H1 (cell line): ENCODE data around the gene FN3KRP. TPM values are rescaled to one million over a fixed set of nuclear protein-coding genes. Genes with fewer than 3 reads are reported as not detected.

Experiments used
- CTCF ChIA-PET: fragments of 300-600 bp; sonication (Branson Sonifier 250); formaldehyde crosslinking; loops from one replicate; lab custom pipeline; 2021; ENCODE audit not compliant: partially characterized antibody; lab: Charles Lee
- POLR2A ChIA-PET: fragments of 300-600 bp; sonication (Branson Sonifier 250); formaldehyde crosslinking; loops from one replicate; lab custom pipeline; 2021; ENCODE audit warnings: inconsistent platforms; ENCODE audit not compliant: partially characterized antibody; lab: Charles Lee
- DNase-seq, 2 experiments: peaks; one replicate each; pipeline versions ENCODE4 v3.0.0 to v3.0.0-alpha.2; 2010 to 2022; ENCODE audit warnings: low spot score in 2 of 2, low read depth in 1 of 2, mixed read lengths in 1 of 2
- FAIRE-seq: peaks from 2 replicates; lab custom pipeline; 2011; peaks lifted over from hg19 to GRCh38; lab: Jason Lieb, UNC
- H2AFZ ChIP-seq: 2 replicates; pipeline ENCODE4 v1.8.1; 2012; ENCODE audit warnings: low read length, inconsistent platforms
- H2AK5ac ChIP-seq: 2 replicates; pipeline ENCODE4 v1.6.1; 2013; ENCODE audit warnings: low read depth, low read length
- H2BK120ac ChIP-seq: replicated peaks from 2 replicates; pipeline ENCODE3; 2013; ENCODE audit warnings: low read depth, low read length, inconsistent platforms
- H2BK12ac ChIP-seq: 2 replicates; pipeline ENCODE4 v1.6.1; 2013; ENCODE audit warnings: low read depth, low read length
- H2BK15ac ChIP-seq: 2 replicates; pipeline ENCODE4 v1.6.1; 2013; ENCODE audit warnings: low read length
- H2BK20ac ChIP-seq: 2 replicates; pipeline ENCODE4 v1.6.1; 2013; ENCODE audit warnings: low read length
- H2BK5ac ChIP-seq: 2 replicates; pipeline ENCODE4 v1.6.1; 2013; ENCODE audit warnings: low read depth, low read length
- H3K14ac ChIP-seq: 2 replicates; pipeline ENCODE4 v1.6.1; 2013; ENCODE audit warnings: inconsistent platforms; ENCODE audit not compliant: insufficient read length
- H3K18ac ChIP-seq: 2 replicates; pipeline ENCODE4 v1.6.1; 2013; ENCODE audit warnings: low read length; ENCODE audit errors: extremely low read depth
- H3K23ac ChIP-seq: 2 replicates; pipeline ENCODE4 v1.6.1; 2013; ENCODE audit warnings: inconsistent platforms; ENCODE audit not compliant: insufficient read length
- H3K23me2 ChIP-seq: 2 replicates; pipeline ENCODE4 v1.6.1; 2013; ENCODE audit warnings: low read depth, low read length
- H3K27ac ChIP-seq: 2 replicates; pipeline ENCODE4 v1.6.1; 2011; ENCODE audit warnings: low read depth, low read length, inconsistent platforms
- H3K27me3 ChIP-seq, 4 experiments: replicated peaks in 1 of 4; 1 replicate in 1 of 4; 2 replicates in 3 of 4; pipeline versions ENCODE4 v1.6.1 to v1.8.1; 2011 to 2013; ENCODE audit warnings: low read length in 3 of 4, mild to moderate bottlenecking in 3 of 4, inconsistent platforms in 2 of 4, mixed read lengths in 2 of 4, moderate library complexity in 1 of 4; ENCODE audit not compliant: control insufficient read depth in 3 of 4, insufficient read depth in 3 of 4; ENCODE audit errors: extremely low read depth in 1 of 4
- H3K36me3 ChIP-seq, 4 experiments: 2 replicates each; pipeline versions ENCODE4 v1.6.1 to v1.8.1; 2011 to 2013; ENCODE audit warnings: mild to moderate bottlenecking in 4 of 4, low read length in 3 of 4, moderate library complexity in 2 of 4, control low read depth in 1 of 4, inconsistent platforms in 1 of 4; ENCODE audit not compliant: insufficient read depth in 4 of 4, control insufficient read depth in 2 of 4
- H3K4ac ChIP-seq: replicated peaks from 2 replicates; pipeline ENCODE3; 2013; ENCODE audit warnings: low read length, low read depth, mixed read lengths, inconsistent platforms; ENCODE audit not compliant: insufficient read length
- H3K4me1 ChIP-seq, 4 experiments: replicated peaks in 1 of 4; 1 replicate in 1 of 4; 2 replicates in 3 of 4; pipeline versions ENCODE4 v1.6.1 to v1.8.1; 2011 to 2013; ENCODE audit warnings: low read length in 3 of 4, inconsistent platforms in 2 of 4, mixed read lengths in 1 of 4; ENCODE audit not compliant: insufficient read depth in 4 of 4, control insufficient read depth in 3 of 4
- H3K4me2 ChIP-seq, 2 experiments: 2 replicates each; pipeline versions ENCODE4 v1.6.1 to v1.8.1; 2011 to 2013; ENCODE audit warnings: low read depth in 2 of 2, low read length in 2 of 2, control low read depth in 1 of 2, inconsistent platforms in 1 of 2, mild to moderate bottlenecking in 1 of 2; ENCODE audit not compliant: insufficient read depth in 1 of 2
- H3K4me3 ChIP-seq, 4 experiments: fragments of 200-600, 300-600 bp in 1 of 4; sonication (generic), shearing (Covaris generic), sonication (Bioruptor Twin) in 1 of 4; 2 replicates each; pipeline versions ENCODE4 v1.5.1 to v1.8.1; 2011 to 2016; ENCODE audit warnings: low read length in 4 of 4, low read depth in 3 of 4, control low read depth in 2 of 4, inconsistent platforms in 2 of 4, mild to moderate bottlenecking in 2 of 4, mixed read lengths in 1 of 4, moderate library complexity in 1 of 4; ENCODE audit not compliant: insufficient read depth in 2 of 4; ENCODE audit errors: extremely low read depth in 1 of 4
- H3K56ac ChIP-seq: replicated peaks from 2 replicates; pipeline ENCODE3; 2013; ENCODE audit warnings: low read depth, mild to moderate bottlenecking, mixed read lengths, low read length, inconsistent platforms; ENCODE audit not compliant: insufficient read length
- H3K79me1 ChIP-seq: 2 replicates; pipeline ENCODE4 v1.6.1; 2013; ENCODE audit warnings: low read depth, low read length, control low read depth
- H3K79me2 ChIP-seq, 2 experiments: 2 replicates each; pipeline versions ENCODE4 v1.6.1 to v1.8.1; 2012 to 2013; ENCODE audit warnings: low read length in 2 of 2, mild to moderate bottlenecking in 2 of 2, inconsistent platforms in 1 of 2; ENCODE audit not compliant: insufficient read depth in 2 of 2, control insufficient read depth in 1 of 2
- H3K9ac ChIP-seq, 4 experiments: replicated peaks in 1 of 4; 1 replicate in 1 of 4; 2 replicates in 3 of 4; pipeline versions ENCODE4 v1.6.1 to v1.8.1; 2011 to 2013; ENCODE audit warnings: low read depth in 3 of 4, low read length in 3 of 4, control low read depth in 2 of 4, mild to moderate bottlenecking in 2 of 4, moderate library complexity in 2 of 4, inconsistent platforms in 1 of 4; ENCODE audit errors: extremely low read depth in 1 of 4
- H3K9me3 ChIP-seq, 2 experiments: 2 replicates each; pipeline versions ENCODE4 v1.6.1 to v1.8.1; 2012 to 2013; ENCODE audit warnings: mild to moderate bottlenecking in 2 of 2, moderate library complexity in 2 of 2, control low read depth in 1 of 2, inconsistent platforms in 1 of 2, low read depth in 1 of 2, low read length in 1 of 2, mixed read lengths in 1 of 2; ENCODE audit not compliant: insufficient read depth in 2 of 2
- H4K20me1 ChIP-seq, 2 experiments: replicated peaks in 1 of 2; 2 replicates each; pipeline versions ENCODE3 to v1.8.1; 2011 to 2013; ENCODE audit warnings: inconsistent platforms in 2 of 2, low read length in 2 of 2, mild to moderate bottlenecking in 1 of 2; ENCODE audit not compliant: insufficient read depth in 2 of 2, control insufficient read depth in 1 of 2
- H4K5ac ChIP-seq: 2 replicates; pipeline ENCODE4 v1.6.1; 2013; ENCODE audit warnings: low read length, low read depth, mixed read lengths, inconsistent platforms; ENCODE audit not compliant: insufficient read length
- H4K8ac ChIP-seq: 2 replicates; pipeline ENCODE4 v1.8.0; 2013; ENCODE audit warnings: mild to moderate bottlenecking, moderate library complexity, low read length, inconsistent platforms; ENCODE audit not compliant: insufficient read depth; ENCODE audit errors: extremely low read depth
- H4K91ac ChIP-seq: replicated peaks from 2 replicates; pipeline ENCODE3; 2013; ENCODE audit warnings: low read length, mixed read lengths, inconsistent platforms; ENCODE audit not compliant: insufficient read length
- KDM5A ChIP-seq: fragments of 200-600 bp; IDR thresholded peaks from 2 replicates; pipeline ENCODE4 v1.7.1; 2012; ENCODE audit warnings: mild to moderate bottlenecking, low read length, inconsistent platforms, mixed read lengths
- SRF ChIP-seq: IDR thresholded peaks from 2 replicates; pipeline ENCODE4 v1.6.1; 2011; ENCODE audit warnings: mild to moderate bottlenecking, low read depth, low read length, moderate library complexity
- WGBS, 2 experiments: shearing (Covaris generic) in 1 of 2; methylation state at CpG; one replicate each; pipeline versions ENCODE4 v1.1.6 to v1.1.7; 2013 to 2015; ENCODE audit warnings: low lambda C conversion rate in 2 of 2, mixed read lengths in 2 of 2, inconsistent platforms in 1 of 2, low coverage in 1 of 2, missing lambda C conversion rate in 1 of 2; ENCODE audit not compliant: insufficient replicate concordance in 2 of 2, insufficient coverage in 1 of 2, insufficient read length in 1 of 2; ENCODE audit errors: extremely low coverage in 1 of 2, missing lambda C conversion rate in 1 of 2; 5-methylcytosine and 5-hydroxymethylcytosine counted together
- polyA plus RNA-seq, 7 experiments: library from polyadenylated mRNA; depleted of rRNA in 3 of 7; stranded (reverse) in 5 of 7; unstranded in 2 of 7; fragments of >200 nt in 5 of 7; fragments of 200-250 nt in 2 of 7; gene quantifications; 1 replicate in 5 of 7; 2 replicates in 1 of 7; 4 replicates in 1 of 7; pipeline versions ENCODE4 v1.2.1 to v1.2.3, GENCODE V29; 2011 to 2013; ENCODE audit warnings: missing spikeins in 2 of 7, mixed read lengths in 2 of 7
- total RNA-seq: library from RNA; stranded (reverse); fragmentation: NEBNext Ultra II Directional; extraction: Animal tissue kit (Norgen Biotek cat#: 25700); gene quantifications from 2 replicates; pipeline ENCODE4 v1.2.1, GENCODE V29; 2021

FN3KRP gene
- total and polyA plus RNA-seq, 2 of the 8 experiments (the other 6 are each of a cell fraction or from before 2014, with no cell fraction given): 18.1 to 21.4 TPM

GRCh38 chr17:82694647-82695046 is 21.9 kb upstream of the FN3KRP start:
- H3K27ac ChIP-seq: no peak overlapping the region
- H2BK15ac ChIP-seq: no peak overlapping the region
- ChIA-PET CTCF (interaction anchor here (0.6 to 1.7 kb wide), 4 partner anchors 15 to 26 kb away, joined by 3 to 6 read pairs (median 6); partner anchors contain the start of gene FN3KRP), POLR2A (interaction anchor here (1.0 kb wide), 1 partner anchor 10 kb away, joined by 3 read pairs; no protein-coding TSS in a partner anchor)
- no peak overlapping the region for H3K18ac ChIP-seq
- no peaks in the 10 kb centered on the region for H3K79me1 ChIP-seq
- no peak overlapping the region for H3K14ac ChIP-seq
- no peak overlapping the region for H3K56ac ChIP-seq
- H2BK5ac ChIP-seq: no peak overlapping the region
- peaks cover 8% of the 10 kb centered on the region; the same call in 1 of the 2 replicates for H3K23me2 ChIP-seq
- no peaks in the 10 kb centered on the region; a peak in 1 of 8 replicates for H3K36me3 ChIP-seq
- peaks cover 16 to 27% (median 23%) of the 10 kb centered on the region in 4 experiments for H3K27me3 ChIP-seq
- no peaks in the 10 kb centered on the region for H3K9me3 ChIP-seq
- no peak overlapping the region for H2BK120ac ChIP-seq
- H3K4me3 ChIP-seq: no peak overlapping the region
- no peak overlapping the region for H3K4me2 ChIP-seq
- TF ChIP-seq SRF: no peak
- TF ChIP-seq KDM5A: no peak
- FAIRE-seq (no peak), DNase-seq (no peak)
- H4K8ac ChIP-seq: no peak overlapping the region
- no peak overlapping the region for H2AK5ac ChIP-seq
- no peak overlapping the region for H4K91ac ChIP-seq
- H2BK20ac ChIP-seq: no peak overlapping the region
- H4K5ac ChIP-seq: no peak overlapping the region
- peaks cover 0 to 9% of the 10 kb centered on the region in 2 experiments for H4K20me1 ChIP-seq
- H3K79me2 ChIP-seq: no peaks in the 10 kb centered on the region
- no peak overlapping the region for H3K9ac ChIP-seq
- peaks cover 0 to 11% (median 6%) of the 10 kb centered on the region in 4 experiments; a peak in 4 of 7 replicates for H3K4me1 ChIP-seq
- no peak overlapping the region for H3K23ac ChIP-seq
- no peak overlapping the region for H2BK12ac ChIP-seq
- H2AFZ ChIP-seq: no peak overlapping the region
- WGBS, 2 experiments: 77% methylated on average over 2 of the region's 2 CpGs; no CpG with 5 or more reads in 1 of the 2 experiments
- H3K4ac ChIP-seq: no peak overlapping the region
